ENCODE measurements around the gene TAB2. TPM values are rescaled to one million over a fixed set of nuclear protein-coding genes. Genes with fewer than 3 reads are reported as not detected.

The TAB2 gene
- total RNA-seq, 1 donor from 2014 or later: 50.6 TPM

- H3K4me3 Mint-ChIP-seq (ENCODE audit: unreplicated experiment): no peak overlapping the region
- no peaks in the 10 kb centered on the region for H3K36me3 Mint-ChIP-seq (ENCODE audit: unreplicated experiment)
- TF ChIP-seq, protein P1, sequence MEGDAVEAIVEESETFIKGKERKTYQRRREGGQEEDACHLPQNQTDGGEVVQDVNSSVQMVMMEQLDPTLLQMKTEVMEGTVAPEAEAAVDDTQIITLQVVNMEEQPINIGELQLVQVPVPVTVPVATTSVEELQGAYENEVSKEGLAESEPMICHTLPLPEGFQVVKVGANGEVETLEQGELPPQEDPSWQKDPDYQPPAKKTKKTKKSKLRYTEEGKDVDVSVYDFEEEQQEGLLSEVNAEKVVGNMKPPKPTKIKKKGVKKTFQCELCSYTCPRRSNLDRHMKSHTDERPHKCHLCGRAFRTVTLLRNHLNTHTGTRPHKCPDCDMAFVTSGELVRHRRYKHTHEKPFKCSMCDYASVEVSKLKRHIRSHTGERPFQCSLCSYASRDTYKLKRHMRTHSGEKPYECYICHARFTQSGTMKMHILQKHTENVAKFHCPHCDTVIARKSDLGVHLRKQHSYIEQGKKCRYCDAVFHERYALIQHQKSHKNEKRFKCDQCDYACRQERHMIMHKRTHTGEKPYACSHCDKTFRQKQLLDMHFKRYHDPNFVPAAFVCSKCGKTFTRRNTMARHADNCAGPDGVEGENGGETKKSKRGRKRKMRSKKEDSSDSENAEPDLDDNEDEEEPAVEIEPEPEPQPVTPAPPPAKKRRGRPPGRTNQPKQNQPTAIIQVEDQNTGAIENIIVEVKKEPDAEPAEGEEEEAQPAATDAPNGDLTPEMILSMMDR (IDR thresholded peaks at IDR 0.05): no peak
- peaks cover 64% of the 10 kb centered on the region for H3K4me1 Mint-ChIP-seq (ENCODE audit: unreplicated experiment)
- no peaks in the 10 kb centered on the region for H3K27me3 Mint-ChIP-seq (ENCODE audit: unreplicated experiment)
- H3K9me3 Mint-ChIP-seq (ENCODE audit: unreplicated experiment): no peaks in the 10 kb centered on the region
- peak overlapping the region; percentile 31 for H3K27ac Mint-ChIP-seq (ENCODE audit: unreplicated experiment)
- DNase-seq (ENCODE audit: extremely low spot score, unreplicated experiment): no peak
Measured at GRCh38 chr6:149324428-149324827, 6.9 kb downstream of the TAB2 start.

DNA sequence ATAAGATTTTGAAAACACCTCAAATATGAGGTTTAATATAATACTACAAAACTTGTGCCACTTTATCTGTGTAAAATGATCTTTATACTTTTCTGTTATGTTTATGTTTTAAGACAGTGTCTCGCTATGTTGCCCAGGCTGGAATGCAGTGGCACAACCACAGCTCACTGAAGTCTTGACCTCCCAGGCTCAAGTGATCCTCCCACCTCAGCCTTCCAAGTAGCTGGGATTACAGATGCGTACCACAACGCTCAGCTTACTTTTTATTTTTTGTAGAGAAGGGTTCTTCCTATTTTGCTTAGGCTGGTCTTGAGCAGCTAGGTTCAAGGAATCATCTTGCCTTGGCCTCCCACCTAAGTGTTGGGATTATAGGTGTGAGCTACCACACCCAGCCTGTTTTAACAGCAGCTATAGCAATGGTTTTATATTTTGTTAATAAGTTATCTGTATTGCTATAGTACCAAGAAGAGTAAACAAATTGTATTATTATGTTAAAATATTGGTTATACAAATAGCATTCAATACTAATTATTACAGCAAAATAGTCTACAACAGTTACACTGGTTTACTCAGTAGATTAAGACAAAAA, 8.2 kb downstream of the TAB2 start:
- no peak overlapping the region for H3K27ac Mint-ChIP-seq (ENCODE audit: unreplicated experiment)
- H3K4me1 Mint-ChIP-seq (ENCODE audit: unreplicated experiment): peaks cover 59% of the 10 kb centered on the region
- H3K9me3 Mint-ChIP-seq (ENCODE audit: unreplicated experiment): no peaks in the 10 kb centered on the region
- no peaks in the 10 kb centered on the region for H3K27me3 Mint-ChIP-seq (ENCODE audit: unreplicated experiment)
- no peaks in the 10 kb centered on the region for H3K36me3 Mint-ChIP-seq (ENCODE audit: unreplicated experiment)
- no peak overlapping the region for H3K4me3 Mint-ChIP-seq (ENCODE audit: unreplicated experiment)
- no peak for DNase-seq (ENCODE audit: extremely low spot score, unreplicated experiment)
- TF ChIP-seq, protein P1 (IDR thresholded peaks at IDR 0.05): no peak

- Mint-ChIP-seq H3K4me1 (ENCODE audit: unreplicated experiment) (peaks cover 63% of the 10 kb centered on the region), H3K27ac (ENCODE audit: unreplicated experiment) (no peak overlapping the region), H3K4me3 (ENCODE audit: unreplicated experiment) (no peak overlapping the region), H3K27me3 (ENCODE audit: unreplicated experiment) (no peaks in the 10 kb centered on the region), H3K36me3 (ENCODE audit: unreplicated experiment) (no peaks in the 10 kb centered on the region), H3K9me3 (ENCODE audit: unreplicated experiment) (no peaks in the 10 kb centered on the region)
- DNase-seq (ENCODE audit: extremely low spot score, unreplicated experiment): no peak
- TF ChIP-seq, protein P1 (IDR thresholded peaks at IDR 0.05): no peak
Measured at GRCh38 chr6:149327638-149328037, 10.1 kb downstream of the TAB2 start.

- Mint-ChIP-seq H3K4me3 (ENCODE audit: unreplicated experiment) (no peak overlapping the region), H3K4me1 (ENCODE audit: unreplicated experiment) (peaks cover 62% of the 10 kb centered on the region), H3K36me3 (ENCODE audit: unreplicated experiment) (no peaks in the 10 kb centered on the region), H3K27me3 (ENCODE audit: unreplicated experiment) (no peaks in the 10 kb centered on the region), H3K9me3 (ENCODE audit: unreplicated experiment) (no peaks in the 10 kb centered on the region), H3K27ac (ENCODE audit: unreplicated experiment) (no peak overlapping the region)
- no peak for DNase-seq (ENCODE audit: extremely low spot score, unreplicated experiment)
- TF ChIP-seq, protein P1 (IDR thresholded peaks at IDR 0.05): no peak
Measured at GRCh38 chr6:149328083-149328482, 10.6 kb downstream of the TAB2 start.

DNA sequence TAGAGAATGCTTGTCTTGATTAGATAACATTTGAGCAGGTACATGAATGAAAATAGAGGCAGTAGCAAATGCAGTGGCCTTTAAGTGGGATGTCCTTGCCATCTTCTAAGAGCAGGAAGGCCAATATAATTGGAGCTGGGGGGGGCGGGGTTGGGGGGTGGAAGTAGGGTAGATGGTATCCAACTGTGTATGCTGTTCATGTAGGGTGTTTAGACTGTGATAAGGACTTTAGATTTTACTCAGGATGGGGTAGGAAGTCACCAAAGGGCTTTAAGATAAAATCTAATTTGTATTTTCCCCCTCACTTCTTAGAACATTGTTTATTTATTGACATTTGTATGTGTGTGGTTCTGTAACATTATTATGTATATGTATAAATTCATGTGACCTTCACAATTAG, 12.0 kb downstream of the TAB2 start:
- peaks cover 63% of the 10 kb centered on the region for H3K4me1 Mint-ChIP-seq (ENCODE audit: unreplicated experiment)
- TF ChIP-seq, protein P1 (IDR thresholded peaks at IDR 0.05): no peak
- no peak for DNase-seq (ENCODE audit: extremely low spot score, unreplicated experiment)
- no peak overlapping the region for H3K27ac Mint-ChIP-seq (ENCODE audit: unreplicated experiment)
- no peaks in the 10 kb centered on the region for H3K36me3 Mint-ChIP-seq (ENCODE audit: unreplicated experiment)
- H3K9me3 Mint-ChIP-seq (ENCODE audit: unreplicated experiment): no peaks in the 10 kb centered on the region
- H3K4me3 Mint-ChIP-seq (ENCODE audit: unreplicated experiment): no peak overlapping the region
- H3K27me3 Mint-ChIP-seq (ENCODE audit: unreplicated experiment): no peaks in the 10 kb centered on the region

Measured in osteocyte (in vitro differentiated cells).